ENCODE measurements around the gene PNPLA8.
"Not testable (repeated sequence)": the region's sequence is repeated elsewhere in the genome, so short reads cannot be mapped to it uniquely, and the experiment has no call there.

The PNPLA8 gene, protein sequence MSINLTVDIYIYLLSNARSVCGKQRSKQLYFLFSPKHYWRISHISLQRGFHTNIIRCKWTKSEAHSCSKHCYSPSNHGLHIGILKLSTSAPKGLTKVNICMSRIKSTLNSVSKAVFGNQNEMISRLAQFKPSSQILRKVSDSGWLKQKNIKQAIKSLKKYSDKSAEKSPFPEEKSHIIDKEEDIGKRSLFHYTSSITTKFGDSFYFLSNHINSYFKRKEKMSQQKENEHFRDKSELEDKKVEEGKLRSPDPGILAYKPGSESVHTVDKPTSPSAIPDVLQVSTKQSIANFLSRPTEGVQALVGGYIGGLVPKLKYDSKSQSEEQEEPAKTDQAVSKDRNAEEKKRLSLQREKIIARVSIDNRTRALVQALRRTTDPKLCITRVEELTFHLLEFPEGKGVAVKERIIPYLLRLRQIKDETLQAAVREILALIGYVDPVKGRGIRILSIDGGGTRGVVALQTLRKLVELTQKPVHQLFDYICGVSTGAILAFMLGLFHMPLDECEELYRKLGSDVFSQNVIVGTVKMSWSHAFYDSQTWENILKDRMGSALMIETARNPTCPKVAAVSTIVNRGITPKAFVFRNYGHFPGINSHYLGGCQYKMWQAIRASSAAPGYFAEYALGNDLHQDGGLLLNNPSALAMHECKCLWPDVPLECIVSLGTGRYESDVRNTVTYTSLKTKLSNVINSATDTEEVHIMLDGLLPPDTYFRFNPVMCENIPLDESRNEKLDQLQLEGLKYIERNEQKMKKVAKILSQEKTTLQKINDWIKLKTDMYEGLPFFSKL

GRCh38 chr7:108525985-108526767 is at the start of gene PNPLA8:
Gene PNPLA8 (minus strand): TSS chr7:108526135. CDS start chr7:108515491, 10,644 bp downstream.
- DNase-seq = peak; percentile 99

DNA sequence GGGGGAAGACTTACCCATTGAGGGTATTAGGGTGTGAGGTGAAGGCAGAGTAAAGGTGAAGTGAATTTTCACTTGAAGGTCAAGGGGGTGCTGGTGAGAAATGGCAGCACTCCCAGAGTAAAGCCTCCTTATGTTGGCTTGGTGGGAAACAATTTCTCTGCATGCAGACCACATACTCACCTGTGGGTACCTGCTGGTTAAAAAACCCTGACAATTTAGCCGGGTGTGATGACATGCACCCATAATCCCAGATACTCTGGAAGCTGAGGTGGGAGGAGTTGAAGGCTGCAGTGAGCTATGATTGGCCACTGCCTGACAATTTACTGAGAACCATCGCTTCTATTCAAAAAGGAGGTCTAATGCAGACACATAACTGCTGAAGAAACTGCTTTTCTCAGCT is 49.2 kb upstream of the PNPLA8 start:
- no peak for DNase-seq

GRCh38 chr7:108572480-108572879 is 46.5 kb upstream of the PNPLA8 start:
- no peak for DNase-seq

GRCh38 chr7:108570146-108570755 is 44.3 kb upstream of the PNPLA8 start:
- DNase-seq = peak; percentile 24

- peak; percentile 98 for DNase-seq
These were observed 43.6 kb upstream of the PNPLA8 start, which contains the start of the genes DNAJB9 and THAP5 for GRCh38 chr7:108569381-108570145. Gene DNAJB9 (plus strand): TSS chr7:108569874. CDS start chr7:108571727, 1,853 bp downstream. Gene THAP5 (minus strand): TSS chr7:108569706. CDS start chr7:108569569, 137 bp downstream.

DNA sequence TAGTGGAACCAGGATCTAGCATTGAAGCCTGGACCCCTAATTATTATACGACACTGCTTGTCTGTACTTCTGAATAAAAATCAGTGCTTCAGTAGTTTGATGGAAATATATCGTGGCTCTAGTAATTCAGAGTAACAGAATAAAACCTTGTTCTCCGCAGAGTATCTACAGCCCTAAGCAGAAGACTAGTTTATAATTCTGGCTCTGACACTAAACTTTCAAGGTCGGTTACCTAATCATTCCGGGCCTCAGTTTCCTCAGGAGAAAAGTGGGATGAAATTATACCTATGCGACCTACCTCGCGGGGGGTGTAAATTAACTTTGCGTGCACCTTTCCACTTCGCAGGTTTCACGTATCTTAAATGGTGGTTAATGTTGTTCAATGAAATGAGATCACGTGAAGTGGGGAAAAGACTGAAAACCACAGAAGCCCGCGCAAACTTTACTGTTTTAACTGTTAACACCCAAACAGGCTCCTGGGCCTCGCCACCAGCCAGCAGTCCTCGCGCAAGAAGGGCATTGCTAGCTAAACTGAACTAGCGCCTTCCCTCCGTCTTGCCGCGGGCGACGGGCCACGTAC is 43.0 kb upstream of the PNPLA8 start:
- no peak for DNase-seq

- no peak for DNase-seq
These were observed 40.1 kb upstream of the PNPLA8 start for GRCh38 chr7:108565987-108566386.

DNA sequence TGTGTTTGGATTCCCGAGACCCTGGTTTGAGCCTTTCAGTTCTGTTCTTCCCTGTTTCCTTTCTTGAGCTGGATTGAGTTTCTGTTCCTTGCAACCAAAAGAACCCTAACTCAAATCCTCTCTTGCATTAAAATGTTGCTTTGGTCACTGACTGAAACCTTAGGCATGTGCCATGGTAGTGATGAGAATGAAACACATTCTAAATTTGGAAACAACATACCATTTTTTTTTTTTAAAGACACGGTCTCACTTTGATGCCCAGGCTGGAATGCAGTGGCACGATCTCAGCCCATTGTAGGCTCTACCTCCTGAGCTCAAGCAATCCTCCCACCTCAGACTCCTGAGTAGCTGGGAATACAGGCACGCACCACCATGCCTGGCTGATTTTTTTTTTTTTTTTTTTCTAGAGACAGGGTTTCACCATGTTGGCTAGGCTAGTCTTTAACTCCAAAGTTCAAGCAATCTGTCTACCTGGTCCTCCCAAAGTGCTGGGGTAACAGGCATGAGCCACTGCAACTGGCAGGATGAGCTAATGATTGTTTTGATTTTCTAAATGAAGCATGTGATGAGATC is 35.2 kb upstream of the PNPLA8 start:
- DNase-seq = no peak

DNA sequence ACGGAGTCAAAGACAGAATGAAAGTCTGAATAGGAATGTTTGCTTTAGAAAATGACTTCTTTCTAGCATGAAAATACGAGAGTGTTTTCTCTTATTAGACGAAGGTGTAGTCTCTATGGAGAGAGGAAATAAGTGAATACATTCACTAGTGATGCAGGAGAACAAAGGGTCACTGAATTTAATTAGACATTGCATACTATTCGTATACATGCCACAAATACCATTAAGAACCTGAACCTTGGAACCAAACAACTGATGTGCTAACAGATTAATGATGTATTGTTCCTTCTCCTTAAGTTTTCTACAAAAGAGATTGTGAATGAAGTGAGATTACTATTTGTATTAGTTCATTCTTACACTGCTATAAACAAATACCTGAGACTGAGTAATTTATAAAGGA is 33.3 kb upstream of the PNPLA8 start:
- no peak for DNase-seq

DNA sequence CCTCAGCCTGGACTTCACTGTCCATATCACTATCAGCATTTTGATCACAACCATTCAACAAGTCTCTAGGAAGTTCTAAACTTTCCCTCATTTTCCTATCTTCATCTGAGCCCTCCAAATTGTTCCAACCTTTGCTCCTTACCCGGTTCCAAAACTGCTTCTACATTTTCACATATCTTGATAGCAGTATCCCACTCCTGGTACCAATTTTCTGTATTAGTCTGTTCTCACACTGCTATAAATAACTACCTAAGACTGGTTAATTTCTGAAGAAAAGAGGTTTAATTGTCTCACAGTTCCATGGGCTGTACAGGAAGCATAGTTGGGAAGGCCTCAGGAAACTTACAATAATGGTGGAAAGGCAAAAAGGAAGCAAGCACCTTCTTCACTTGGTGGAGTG is 31.7 kb upstream of the PNPLA8 start:
- DNase-seq = no peak

GRCh38 chr7:108557191-108557590 is 31.3 kb upstream of the PNPLA8 start:
- DNase-seq = no peak

GRCh38 chr7:108556665-108557064 is 30.7 kb upstream of the PNPLA8 start:
- DNase-seq = not testable (repeated sequence)

DNA sequence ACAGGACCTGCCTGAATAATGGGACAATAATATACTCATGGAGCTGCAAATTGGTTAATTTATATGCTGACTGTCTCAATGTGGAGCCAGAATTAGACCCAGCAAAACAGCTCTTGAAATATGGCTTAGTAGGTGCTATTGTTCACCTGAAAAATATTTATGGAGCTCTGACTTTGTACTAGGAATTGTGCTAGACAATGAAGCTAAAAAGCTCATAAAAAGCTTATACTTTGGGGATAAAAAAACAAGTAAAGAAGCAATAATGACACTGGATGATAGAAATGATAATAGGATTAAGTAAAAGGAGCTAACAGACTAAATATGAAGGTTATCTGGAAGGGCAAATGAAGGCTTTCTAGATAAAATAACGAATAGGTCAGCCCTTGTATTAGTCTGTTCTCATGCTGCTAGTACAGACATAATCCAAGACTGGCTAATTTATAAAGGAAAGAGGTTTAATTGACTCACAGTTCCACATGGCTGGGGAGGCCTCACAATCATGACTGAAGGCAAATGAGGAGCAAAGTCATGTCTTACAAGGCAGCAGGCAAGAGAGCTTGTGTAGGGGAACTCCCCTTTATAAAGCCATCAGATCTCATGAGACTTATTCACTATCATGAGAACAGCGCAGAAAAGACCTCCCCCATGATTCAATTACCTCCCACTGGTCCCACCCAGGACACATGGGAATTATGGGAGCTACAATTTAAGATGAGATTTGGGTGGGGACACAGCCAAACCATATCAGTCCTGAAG is 22.4 kb upstream of the PNPLA8 start:
- not testable (repeated sequence) for DNase-seq

- DNase-seq = no peak
These were observed 15.5 kb upstream of the PNPLA8 start for GRCh38 chr7:108541478-108541877.

DNA sequence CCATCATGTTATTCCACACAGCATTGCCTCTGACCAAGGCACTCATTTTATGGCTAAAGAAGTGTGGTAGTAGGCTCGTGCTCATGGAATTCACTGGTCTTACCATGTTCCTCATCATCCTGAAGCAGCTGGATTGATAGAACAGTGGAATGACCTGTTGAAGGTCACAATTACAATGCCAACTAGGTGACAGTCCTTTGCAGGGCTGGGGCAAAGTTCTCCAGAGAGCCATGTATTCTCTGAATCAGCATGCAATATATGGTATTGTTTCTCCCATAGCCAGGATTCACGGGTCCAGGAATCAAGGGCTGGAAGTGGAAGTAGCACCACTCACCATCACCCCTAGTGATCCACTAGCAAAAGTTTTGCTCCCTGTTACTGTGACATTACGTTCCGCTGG is 12.8 kb upstream of the PNPLA8 start:
- DNase-seq = not testable (repeated sequence)

DNA sequence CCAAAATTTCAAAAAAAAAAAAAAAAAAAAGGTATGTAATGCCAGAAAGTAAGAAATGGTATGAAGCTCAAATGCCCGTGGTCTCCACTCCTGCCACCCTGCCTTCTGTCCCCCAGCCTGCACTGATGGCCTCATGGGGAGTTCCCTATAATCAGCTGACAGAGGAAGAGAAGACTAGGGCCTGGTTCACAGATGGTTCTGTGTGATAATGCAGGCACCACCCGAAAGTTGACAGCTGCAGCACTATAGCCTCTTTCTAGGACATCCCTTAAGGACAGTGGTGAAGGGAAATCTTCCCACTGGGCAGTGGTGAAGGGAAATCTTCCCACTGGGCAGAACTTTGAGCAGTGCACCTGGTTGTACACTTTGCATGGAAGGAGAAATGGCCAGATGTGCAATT is 12.3 kb upstream of the PNPLA8 start:
- not testable (repeated sequence) for DNase-seq

GRCh38 chr7:108537229-108537628 is 11.3 kb upstream of the PNPLA8 start:
- DNase-seq = no peak

- DNase-seq = no peak
These were observed 9.8 kb upstream of the PNPLA8 start for GRCh38 chr7:108535744-108536143.

GRCh38 chr7:108535257-108535656 is 9.3 kb upstream of the PNPLA8 start:
- no peak for DNase-seq

GRCh38 chr7:108533712-108534111 is 7.8 kb upstream of the PNPLA8 start:
- DNase-seq = no peak

All from NCI-H2227 treated with DMSO at 0.1 percent for 48 hours (cell line).